K562 (cell line): Measurements from ENCODE around the gene MYL5.

Source experiments
- JUN ChIP-seq, 2 experiments: sonication (generic) in 1 of 2; formaldehyde crosslinking in 1 of 2; IDR thresholded peaks; 2 replicates each; pipeline versions ENCODE4 v1.6.1 to v1.8.0; 2012 to 2022; ENCODE audit warnings: borderline replicate concordance in 2 of 2, mild to moderate bottlenecking in 2 of 2, improper control_type of control experiment in 1 of 2, low read depth in 1 of 2, low read length in 1 of 2, missing genetic modification reagents in 1 of 2
- MAX ChIP-seq: sonication (generic); formaldehyde crosslinking; IDR thresholded peaks from 2 replicates; pipeline ENCODE4 v1.9.0; 2022; ENCODE audit warnings: mild to moderate bottlenecking, missing genetic modification reagents
- NCOA4 ChIP-seq: fragments of 450-650 bp; IDR thresholded peaks from 2 replicates; pipeline ENCODE4 v1.6.1; 2018; ENCODE audit warnings: mild to moderate bottlenecking; ENCODE audit not compliant: partially characterized antibody
- PYGO2 ChIP-seq: fragments of 450-650 bp; IDR thresholded peaks from 2 replicates; pipeline ENCODE4 v1.6.1; 2016; ENCODE audit warnings: mild to moderate bottlenecking, missing genetic modification characterization, moderate library complexity, missing compliant biosample characterization
- SIN3A ChIP-seq, 2 experiments: fragments of 150-350 bp in 1 of 2; IDR thresholded peaks; 2 replicates each; pipeline ENCODE4 v1.6.1; 2011 to 2016; ENCODE audit warnings: borderline replicate concordance in 2 of 2, low read depth in 2 of 2, low read length in 2 of 2, mild to moderate bottlenecking in 2 of 2, moderate library complexity in 2 of 2; ENCODE audit not compliant: control insufficient read depth in 1 of 2
- ZKSCAN3 ChIP-seq: fragments of 250-450 bp; sonication (Bioruptor Pico); IDR thresholded peaks from 2 replicates; pipeline ENCODE4 v1.4.0; 2020
- ZNF274 ChIP-seq: IDR thresholded peaks from 2 replicates; pipeline ENCODE4 v1.6.1; 2011; ENCODE audit warnings: low read depth, mild to moderate bottlenecking, low read length, moderate library complexity, borderline replicate concordance
- ZNF431 ChIP-seq: sonication (generic); formaldehyde crosslinking; IDR thresholded peaks from 2 replicates; pipeline ENCODE4 v1.8.0; 2022; ENCODE audit warnings: mild to moderate bottlenecking, missing genetic modification reagents
- ZNF436 ChIP-seq: fragments of 250-450, 450-650 bp; sonication (Bioruptor Pico); formaldehyde crosslinking; IDR thresholded peaks from 2 replicates; pipeline ENCODE4 v1.7.0; 2020; ENCODE audit warnings: mild to moderate bottlenecking
- TF ChIP-seq, protein P1 (sequence below): fragments of 250-450 bp; sonication (Bioruptor Pico); IDR thresholded peaks from 2 replicates; pipeline ENCODE4 v1.5.0; 2021
- TF ChIP-seq, protein P2 (sequence below), 3 experiments: IDR thresholded peaks in 2 of 3; conservative IDR thresholded peaks in 1 of 3; 2 replicates each; pipeline ENCODE4 v1.5.1; 2011 to 2012; ENCODE audit warnings: low read length in 3 of 3, mild to moderate bottlenecking in 3 of 3, control low read depth in 2 of 3, improper control_type of control experiment in 1 of 3, inconsistent platforms in 1 of 3, low read depth in 1 of 3, mixed read lengths in 1 of 3, moderate library complexity in 1 of 3; ENCODE audit not compliant: insufficient read depth in 2 of 3

GRCh38 chr4:710116-710515 is 35.8 kb downstream of the MYL5 start:
- TF ChIP-seq SIN3A (IDR thresholded peaks at IDR 0.05; ENCODE audit: borderline replicate concordance in 2 of 2, control insufficient read depth in 1 of 2, low read depth in 2 of 2, low read length in 2 of 2) (no peak), ZNF274 (no peak), MAX (CRISPR knock-in tag) (no peak), ZNF436 (CRISPR knock-in tag) (no peak), ZNF431 (CRISPR knock-in tag) (no peak), NCOA4 (no peak), JUN (IDR thresholded peaks at IDR 0.05; ENCODE audit: borderline replicate concordance, low read depth, low read length) (no peak), JUN (CRISPR knock-in tag; IDR thresholded peaks at IDR 0.05; ENCODE audit: borderline replicate concordance) (no peak), ZKSCAN3 (CRISPR knock-in tag) (no peak), PYGO2 (no peak)
- TF ChIP-seq, protein P1, sequence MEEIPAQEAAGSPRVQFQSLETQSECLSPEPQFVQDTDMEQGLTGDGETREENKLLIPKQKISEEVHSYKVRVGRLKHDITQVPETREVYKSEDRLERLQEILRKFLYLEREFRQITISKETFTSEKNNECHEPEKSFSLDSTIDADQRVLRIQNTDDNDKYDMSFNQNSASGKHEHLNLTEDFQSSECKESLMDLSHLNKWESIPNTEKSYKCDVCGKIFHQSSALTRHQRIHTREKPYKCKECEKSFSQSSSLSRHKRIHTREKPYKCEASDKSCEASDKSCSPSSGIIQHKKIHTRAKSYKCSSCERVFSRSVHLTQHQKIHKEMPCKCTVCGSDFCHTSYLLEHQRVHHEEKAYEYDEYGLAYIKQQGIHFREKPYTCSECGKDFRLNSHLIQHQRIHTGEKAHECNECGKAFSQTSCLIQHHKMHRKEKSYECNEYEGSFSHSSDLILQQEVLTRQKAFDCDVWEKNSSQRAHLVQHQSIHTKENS (CRISPR knock-in tag), result no peak
- TF ChIP-seq, protein P2, sequence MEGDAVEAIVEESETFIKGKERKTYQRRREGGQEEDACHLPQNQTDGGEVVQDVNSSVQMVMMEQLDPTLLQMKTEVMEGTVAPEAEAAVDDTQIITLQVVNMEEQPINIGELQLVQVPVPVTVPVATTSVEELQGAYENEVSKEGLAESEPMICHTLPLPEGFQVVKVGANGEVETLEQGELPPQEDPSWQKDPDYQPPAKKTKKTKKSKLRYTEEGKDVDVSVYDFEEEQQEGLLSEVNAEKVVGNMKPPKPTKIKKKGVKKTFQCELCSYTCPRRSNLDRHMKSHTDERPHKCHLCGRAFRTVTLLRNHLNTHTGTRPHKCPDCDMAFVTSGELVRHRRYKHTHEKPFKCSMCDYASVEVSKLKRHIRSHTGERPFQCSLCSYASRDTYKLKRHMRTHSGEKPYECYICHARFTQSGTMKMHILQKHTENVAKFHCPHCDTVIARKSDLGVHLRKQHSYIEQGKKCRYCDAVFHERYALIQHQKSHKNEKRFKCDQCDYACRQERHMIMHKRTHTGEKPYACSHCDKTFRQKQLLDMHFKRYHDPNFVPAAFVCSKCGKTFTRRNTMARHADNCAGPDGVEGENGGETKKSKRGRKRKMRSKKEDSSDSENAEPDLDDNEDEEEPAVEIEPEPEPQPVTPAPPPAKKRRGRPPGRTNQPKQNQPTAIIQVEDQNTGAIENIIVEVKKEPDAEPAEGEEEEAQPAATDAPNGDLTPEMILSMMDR (IDR thresholded peaks at IDR 0.05 in 2 of 3, conservative IDR thresholded peaks at IDR 0.05 in 1 of 3; ENCODE audit: insufficient read depth in 2 of 3, low read depth in 1 of 3, low read length in 3 of 3), result no peak
